Tibial nerve (tissue), 3 donors: ENCODE data around the gene HCN1.

Source experiments
- CTCF ChIP-seq, 5 experiments: fragments of 200-600 bp in 3 of 5; fragments of 450-650 bp in 2 of 5; sonication (generic) in 3 of 5; IDR thresholded peaks; one replicate each; pipeline ENCODE4 v1.5.1; 2016 to 2019; ENCODE audit warnings: antibody characterized with exemption in 5 of 5, mild to moderate bottlenecking in 3 of 5, moderate library complexity in 2 of 5
- POLR2A ChIP-seq, 2 donors: fragments of 450-650 bp; IDR thresholded peaks; one replicate each; pipeline ENCODE4 v1.6.1; 2017; ENCODE audit warnings: antibody characterized with exemption in 2 of 2, mild to moderate bottlenecking in 2 of 2, moderate library complexity in 2 of 2

- TF ChIP-seq POLR2A (IDR thresholded peaks at IDR 0.05) = no peak
- TF ChIP-seq CTCF (IDR thresholded peaks at IDR 0.05) = no peak
Measured at GRCh38 chr5:45264447-45264846, 431.7 kb downstream of the HCN1 start.
